ENCODE measurements around the gene FOXC1.

FOXC1 gene

GRCh38 chr6:1612974-1613306 is 3.2 kb downstream of the FOXC1 start:
- no peak for DNase-seq

- DNase-seq = no peak
Measured at GRCh38 chr6:1613346-1613687, 3.6 kb downstream of the FOXC1 start.

DNA sequence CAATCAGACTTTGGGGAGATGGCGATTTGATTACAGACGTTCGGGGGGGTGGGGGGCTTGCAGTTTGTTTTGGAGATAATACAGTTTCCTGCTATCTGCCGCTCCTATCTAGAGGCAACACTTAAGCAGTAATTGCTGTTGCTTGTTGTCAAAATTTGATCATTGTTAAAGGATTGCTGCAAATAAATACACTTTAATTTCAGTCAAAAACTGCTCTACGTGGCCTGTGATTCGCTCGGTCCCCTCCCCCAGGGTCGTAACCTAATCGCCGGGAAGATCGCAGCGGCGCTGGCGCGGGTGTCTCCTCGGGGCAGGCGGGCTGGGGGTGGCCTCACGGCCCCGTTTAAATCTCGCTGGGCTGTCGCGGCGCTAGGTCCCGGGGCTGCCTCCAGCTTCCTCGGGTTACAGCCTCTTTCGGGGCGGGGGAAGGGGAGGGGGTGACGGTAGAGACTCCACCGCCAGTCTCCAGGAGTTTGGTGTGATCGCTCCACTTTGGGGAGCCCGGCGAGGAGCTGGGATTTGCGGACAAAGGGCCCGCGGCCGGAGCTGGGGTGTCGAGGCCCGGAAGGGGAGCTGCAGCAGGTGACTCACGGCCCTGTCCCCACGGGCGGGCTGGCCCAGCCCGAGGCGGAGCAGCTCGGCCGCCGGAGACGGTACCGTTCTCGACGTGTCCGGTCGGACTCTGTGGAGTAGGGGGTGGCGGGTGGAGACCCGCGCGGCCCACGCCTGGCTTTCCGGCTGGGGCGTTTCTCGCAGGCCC is 4.2 kb downstream of the FOXC1 start:
- no peak for DNase-seq

GRCh38 chr6:1614448-1615150 is 4.9 kb downstream of the FOXC1 start:
- DNase-seq = no peak

DNA sequence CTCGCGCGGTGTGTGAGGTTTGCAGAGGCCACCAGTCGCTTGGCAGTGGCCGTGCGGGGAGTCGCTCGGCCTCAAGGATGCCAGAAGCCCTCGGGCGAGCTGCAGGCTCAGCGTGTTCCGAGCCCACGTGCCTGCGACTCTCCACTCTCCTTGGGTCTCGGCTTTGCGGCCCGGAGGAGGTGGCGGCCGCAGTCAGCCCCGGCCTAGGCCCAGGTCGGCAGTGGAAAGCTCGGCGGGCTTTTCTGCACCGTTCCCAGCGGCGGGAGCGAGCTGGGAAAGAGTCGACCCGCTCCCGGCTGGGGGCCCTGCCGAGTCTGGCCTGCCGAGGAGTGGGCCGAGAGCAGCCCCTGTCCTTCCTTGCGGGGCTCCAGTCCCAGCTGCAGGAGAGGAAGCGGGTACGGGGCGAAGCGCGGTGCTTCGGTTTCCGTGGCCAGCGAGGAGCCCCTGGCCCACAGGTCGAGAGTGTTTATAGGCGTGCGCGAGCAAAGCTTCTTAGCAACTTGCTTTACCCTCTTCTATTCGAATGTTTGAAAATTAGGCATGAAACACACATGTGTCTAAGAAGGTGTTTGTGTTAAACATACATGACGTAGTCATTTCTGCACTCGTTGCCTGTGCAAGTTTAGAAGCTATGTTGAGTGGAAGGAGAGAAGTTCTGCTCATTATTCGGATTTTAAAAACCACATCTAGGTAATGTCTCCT is 5.6 kb downstream of the FOXC1 start:
- DNase-seq = no peak

DNA sequence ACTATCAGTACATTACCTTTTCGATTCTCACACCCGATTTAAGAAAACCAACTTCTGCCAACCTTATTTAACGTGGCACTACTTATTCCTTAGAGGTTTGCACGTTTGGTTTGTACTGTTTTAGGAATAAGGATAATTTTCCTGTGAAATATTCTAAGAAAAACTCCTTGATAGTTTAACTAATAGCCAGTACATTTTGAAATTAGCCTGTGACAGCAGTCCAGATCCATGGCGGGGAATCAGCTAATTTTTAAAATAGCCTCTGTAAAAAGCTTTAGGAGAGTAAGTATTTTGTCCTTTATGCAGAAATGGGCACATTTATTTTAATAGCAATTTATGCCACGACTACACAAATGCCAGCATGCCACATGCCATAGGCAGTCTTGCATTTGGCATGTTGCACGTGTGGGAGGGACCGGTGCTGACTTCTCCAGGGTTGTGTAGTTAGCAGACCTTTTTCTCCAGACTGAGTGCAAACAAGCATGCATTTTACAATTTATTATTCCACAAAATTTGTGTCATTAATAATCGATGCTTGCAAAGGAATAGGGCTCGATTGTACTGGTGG is 6.2 kb downstream of the FOXC1 start:
- DNase-seq = no peak

GRCh38 chr6:1616701-1617463 is 7.2 kb downstream of the FOXC1 start:
- DNase-seq = no peak

DNA sequence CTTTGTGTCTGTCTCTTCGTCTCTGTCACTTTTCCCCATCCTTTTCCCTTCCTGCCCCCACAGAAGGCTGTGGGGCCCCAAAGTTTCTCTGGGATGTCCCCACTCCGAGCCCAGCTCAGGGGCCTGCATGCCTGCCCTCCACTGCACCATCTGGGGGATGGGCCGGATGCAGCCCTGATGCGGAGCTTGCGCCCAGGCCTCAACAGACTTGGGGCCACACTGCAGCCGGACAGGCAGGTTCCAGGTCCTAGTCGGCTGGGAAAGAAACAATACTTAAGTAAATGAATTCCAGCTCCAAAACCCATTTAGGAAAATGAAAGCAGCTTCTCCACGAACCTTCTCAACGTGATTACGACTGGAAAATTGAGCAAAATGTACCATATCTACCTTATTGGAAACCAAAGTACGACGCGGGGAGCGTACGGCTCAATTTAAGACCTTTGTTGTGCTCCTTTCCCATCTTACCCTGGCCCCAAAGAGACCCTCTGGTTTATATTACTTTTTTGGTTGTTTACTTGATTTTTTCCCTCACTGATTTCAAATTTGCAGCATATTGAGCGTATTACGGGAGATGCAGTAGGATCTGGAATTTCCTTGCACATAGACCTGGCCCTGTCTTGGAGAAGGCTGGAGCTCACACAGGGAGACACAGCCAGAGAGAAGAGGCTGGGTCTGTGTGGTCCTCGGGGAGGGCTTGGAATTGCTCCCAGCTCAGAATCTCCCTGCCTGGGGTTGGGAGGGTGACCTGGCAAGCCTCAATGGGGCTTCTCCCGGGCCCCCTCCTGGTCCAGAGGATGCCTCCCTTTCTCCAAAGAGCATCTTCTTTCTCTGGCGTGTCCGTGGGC is 8.0 kb downstream of the FOXC1 start:
- DNase-seq = no peak

- no peak for DNase-seq
Measured at GRCh38 chr6:1618311-1619097, 8.8 kb downstream of the FOXC1 start.

DNA sequence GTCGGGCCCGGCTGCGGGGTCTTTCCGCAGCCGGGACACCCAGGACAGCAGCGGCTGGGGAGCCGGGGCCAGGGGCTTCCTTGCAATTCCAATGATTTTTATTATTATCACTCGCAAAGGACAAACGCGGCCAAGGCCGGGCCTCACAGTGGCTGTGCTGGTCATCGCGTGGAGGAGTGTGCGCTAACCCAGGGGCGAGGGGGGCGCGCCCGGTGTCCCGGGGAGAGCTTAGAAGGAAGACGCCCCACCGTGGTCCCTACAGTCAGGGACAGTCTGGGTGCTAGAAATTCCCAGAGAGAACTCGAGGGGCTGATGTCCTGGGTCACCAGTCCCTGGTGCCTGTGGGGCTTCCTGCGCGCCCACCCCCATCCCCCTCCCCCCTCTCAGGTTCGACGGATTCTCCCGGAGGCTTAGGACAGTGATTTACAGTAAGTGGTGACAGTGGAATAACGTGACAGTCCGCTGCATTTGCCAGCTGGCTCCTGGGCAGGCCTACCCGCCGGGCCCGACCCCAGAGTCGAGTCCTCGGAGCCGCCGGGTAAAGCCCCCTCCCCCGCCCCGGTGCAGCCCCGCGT is 9.5 kb downstream of the FOXC1 start:
- no peak for DNase-seq

- DNase-seq = no peak
Measured at GRCh38 chr6:1619673-1620503, 10.2 kb downstream of the FOXC1 start.

DNA sequence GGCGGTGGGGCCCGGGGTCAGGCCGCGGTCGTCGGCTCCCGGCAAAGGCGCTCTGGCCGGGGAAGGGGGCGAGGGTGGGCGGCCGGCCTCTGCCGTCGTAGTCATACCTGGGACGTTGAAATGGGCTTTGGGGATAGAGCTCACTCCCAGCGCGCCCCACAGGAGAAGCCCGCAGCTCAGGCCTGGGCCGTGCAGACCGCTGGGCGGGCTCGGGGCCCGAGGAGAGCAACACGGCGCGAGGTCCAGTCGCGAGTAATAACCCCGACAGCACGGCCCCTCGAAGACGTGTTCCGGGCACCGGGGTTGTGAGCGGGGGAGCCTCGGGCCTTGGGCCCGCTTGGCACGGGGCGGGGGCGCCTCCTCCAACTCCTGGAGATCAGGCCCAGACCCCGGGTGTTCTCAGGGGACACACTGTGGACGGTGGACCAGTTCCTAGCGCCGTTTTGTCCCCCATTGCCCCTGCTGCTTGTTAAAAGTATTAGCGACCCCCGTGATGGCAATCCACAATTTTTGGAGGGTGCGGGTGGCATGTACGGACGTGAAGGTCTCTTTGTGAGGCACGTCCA is 10.9 kb downstream of the FOXC1 start:
- no peak for DNase-seq

DNA sequence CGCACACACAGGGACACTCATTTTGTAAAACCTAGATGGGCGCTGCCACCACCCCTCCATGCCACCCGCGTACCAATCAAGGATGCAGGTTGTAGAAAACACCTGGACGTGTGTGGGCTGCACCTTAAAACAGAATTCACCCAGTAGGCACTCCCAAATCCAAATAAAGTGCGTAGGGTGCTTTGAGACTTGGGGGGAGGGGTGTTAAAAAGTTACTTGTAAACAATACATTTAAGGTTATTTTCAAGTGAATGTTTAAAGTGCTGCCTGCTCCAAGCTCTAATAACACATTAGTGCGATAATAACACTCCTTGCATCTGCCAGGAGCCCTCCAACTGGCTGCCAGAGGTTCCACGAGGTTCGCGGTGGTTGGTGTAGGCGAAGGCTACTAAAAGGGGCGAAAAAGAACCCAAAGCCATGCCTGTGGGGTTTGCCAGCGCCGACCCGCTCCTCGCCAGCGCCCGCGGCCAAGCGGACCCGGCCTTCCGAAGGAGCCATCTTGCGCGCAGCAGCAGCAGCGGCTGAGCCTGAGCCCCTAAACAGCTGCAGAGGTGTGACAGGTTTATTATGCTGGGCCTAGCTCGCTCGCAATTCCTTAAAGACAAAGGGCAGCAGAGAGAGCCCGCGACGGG is 11.5 kb downstream of the FOXC1 start:
- no peak for DNase-seq

GRCh38 chr6:1622220-1622850 is 12.6 kb downstream of the FOXC1 start:
- no peak for DNase-seq

GRCh38 chr6:1622851-1623768 is 13.4 kb downstream of the FOXC1 start:
- no peak for DNase-seq

GRCh38 chr6:1623769-1624057 is 14.0 kb downstream of the FOXC1 start:
- DNase-seq = no peak

GRCh38 chr6:1624058-1624850 is 14.5 kb downstream of the FOXC1 start:
- no peak for DNase-seq
